Measurements from ENCODE around the gene RNF5.

RNF5 gene

DNA sequence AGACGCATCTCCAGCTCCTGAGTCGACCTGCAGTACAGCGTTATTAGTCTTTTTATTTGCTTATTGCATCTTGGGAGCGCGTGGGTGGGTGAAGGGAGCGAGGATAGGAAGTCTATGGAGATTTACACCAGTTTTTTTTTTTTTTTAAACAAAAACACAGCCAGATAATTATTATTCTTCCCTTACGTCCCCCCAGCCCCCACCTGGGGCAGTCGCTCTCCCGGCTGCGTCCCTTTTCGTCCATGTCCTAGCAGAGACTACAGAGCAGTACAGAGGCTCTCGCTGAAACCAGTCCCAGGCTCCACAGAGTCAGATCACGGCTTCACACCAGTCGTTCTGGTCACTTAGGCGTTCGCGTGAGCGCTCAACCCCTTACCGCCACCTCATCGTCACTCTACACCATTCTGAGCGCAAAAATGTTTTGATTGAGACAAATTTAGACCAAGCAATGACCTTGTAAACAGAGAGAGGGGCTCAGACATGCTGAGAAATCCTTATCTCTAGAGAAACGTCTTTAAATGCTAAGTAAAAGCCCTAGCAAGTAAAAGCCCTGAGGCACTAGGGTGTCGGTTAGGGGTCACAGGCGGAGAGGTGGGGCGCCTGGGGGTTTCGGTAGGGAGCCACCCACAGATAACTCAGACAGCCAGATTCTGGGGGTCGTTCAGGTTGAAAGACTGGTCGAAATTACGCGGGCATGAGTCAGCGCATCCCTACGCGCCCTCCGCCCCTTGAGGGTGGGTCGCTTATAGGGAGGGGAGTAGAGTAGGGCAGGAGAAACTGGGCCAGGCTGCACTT is 25.2 kb upstream of the RNF5 start:
- DNase-seq, result no peak

DNA sequence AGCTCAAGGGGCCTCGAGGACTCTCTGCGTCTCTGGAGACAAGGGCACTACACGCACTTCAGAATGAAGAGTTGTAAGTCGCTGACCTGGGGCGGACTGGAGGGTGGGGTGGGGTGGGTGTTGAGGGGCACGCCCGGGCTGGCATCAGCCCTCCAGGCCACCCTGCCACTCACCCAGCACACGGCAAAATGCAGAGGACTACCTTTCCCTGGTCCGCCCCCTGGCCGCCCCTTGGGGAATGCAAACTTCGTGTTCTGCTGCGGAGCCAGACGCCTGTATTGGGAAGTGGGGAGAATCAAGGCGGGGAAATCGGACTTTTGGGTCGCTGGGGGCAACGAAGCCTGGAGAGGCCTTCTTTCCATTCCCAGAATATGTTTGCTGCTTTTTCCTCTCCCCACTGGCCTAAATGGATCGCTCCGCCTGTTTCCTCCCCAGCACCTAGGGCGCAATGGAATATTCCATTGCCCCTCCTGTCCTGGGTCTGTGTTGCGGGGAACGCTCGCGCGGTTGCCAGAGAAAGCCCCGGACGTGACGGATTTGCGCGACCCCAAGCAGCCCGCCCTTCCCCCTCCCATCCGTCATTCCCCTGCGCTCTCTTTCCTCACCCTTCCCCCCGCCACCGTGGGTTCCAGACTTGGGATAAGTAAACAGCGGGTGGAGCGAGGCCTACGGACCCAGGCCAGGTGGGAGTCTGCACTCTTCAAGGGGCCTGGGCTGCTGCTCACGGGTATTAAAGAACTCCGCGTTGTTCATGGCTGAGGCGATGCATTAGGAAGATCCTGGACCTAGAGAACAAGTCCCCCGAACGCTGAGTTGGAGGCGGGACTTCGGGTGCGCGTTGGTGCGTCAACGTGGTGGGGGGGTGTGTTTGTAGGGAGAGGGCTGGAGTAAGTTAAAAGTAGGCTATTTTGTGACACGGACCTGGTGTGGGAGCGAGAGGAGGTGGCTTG is 24.4 kb upstream of the RNF5 start, which contains the start of gene PPT2:
Gene PPT2 (plus strand): TSS at position 578 of the 950 bp plus-strand sequence. CDS start 454 bp downstream, outside the sequence.
- peak; percentile 89 for DNase-seq

DNA sequence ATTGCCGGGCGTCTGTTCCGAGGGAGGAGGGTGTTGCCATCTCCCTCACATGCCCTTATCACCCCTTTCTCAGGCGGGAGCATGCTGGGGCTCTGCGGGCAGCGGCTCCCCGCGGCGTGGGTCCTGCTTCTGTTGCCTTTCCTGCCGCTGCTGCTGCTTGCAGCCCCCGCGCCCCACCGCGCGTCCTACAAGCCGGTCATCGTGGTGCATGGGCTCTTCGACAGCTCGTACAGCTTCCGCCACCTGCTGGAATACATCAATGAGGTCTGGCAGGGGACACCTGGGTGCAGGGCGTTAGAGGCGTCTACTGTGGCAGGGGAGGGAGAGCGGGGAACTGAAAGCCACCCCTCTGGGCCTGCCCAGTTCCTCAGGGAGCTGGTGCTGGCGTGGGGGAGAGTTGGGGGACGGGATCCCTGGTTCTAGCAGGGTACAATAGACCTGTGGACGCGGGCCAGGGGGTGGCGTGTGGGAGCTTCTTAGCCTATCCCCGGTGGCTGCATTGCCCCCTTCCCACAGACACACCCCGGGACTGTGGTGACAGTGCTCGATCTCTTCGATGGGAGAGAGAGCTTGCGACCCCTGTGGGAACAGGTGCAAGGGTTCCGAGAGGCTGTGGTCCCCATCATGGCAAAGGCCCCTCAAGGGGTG is 23.6 kb upstream of the RNF5 start:
- DNase-seq, result peak; percentile 74

DNA sequence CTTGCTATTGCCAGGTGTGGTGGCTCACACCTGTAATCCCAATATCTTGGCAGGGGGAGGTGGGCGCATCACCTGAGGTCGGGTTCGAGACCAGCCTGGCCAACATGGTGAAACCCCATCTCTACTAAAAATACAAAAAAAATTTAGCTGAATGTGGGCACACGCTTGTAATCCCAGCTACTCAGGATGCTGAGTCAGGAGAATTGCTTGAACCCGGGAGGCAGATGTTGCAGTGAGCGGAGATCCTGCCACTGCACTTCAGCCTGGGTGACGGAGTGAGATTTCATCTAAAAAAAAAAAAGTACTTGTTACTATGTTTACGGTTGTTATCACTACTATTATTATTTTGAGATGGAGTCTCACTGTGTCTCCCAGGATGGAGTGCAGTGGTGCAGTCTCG is 21.3 kb upstream of the RNF5 start:
- no peak for DNase-seq

DNA sequence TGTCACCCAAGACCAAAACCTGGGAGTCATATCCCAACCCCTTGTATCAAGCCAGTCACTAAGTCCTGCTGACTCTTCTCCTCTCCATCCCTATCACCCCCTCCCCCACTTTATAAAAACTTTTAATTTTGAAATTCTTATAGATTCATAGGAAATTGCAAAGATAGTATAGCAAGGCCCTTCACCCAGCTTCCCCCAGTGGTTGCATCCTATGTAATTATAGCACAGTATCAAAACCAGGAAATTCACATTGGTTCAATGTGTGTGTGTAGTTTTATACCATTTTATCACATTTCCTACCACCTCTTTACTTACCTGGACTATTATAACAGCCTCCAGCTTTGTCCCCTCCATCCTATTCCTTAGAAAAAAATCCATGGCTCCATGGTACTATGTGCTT is 20.2 kb upstream of the RNF5 start:
- DNase-seq, result no peak

DNA sequence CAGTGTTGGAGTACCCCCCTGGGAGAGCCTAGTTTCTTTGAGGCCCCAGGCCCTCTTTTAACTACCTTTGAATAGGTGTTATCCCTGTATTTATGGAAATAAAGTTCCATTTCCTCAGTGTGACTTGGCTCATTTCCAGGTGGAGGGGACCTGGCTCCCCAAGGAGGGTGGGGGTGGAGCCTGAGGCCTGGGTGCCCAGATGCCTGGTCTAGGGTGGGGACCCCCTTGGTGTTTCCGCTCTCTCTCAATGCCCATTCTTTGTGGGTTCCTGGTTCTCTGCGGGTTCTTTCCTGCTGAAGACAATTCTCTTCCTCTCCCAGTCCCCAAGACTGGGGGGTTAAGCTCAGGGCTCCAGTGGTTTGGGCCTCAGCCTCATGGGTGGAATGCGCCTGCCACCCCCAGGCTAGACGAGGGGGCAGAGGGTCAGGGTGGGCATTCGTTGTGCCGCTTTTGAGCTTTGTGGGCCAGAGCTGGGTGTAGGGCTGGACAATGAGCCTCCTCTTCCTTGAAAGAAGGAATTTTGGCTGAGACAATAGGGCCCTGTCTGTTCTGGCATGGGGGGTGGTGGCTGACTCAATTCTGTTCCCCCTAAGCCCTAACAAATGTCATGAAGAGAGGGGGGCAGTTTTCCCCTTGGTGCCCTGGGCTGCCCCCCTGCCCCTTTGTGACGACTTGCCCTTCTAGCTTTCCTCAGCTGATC is 14.5 kb upstream of the RNF5 start:
- DNase-seq, result no peak

DNA sequence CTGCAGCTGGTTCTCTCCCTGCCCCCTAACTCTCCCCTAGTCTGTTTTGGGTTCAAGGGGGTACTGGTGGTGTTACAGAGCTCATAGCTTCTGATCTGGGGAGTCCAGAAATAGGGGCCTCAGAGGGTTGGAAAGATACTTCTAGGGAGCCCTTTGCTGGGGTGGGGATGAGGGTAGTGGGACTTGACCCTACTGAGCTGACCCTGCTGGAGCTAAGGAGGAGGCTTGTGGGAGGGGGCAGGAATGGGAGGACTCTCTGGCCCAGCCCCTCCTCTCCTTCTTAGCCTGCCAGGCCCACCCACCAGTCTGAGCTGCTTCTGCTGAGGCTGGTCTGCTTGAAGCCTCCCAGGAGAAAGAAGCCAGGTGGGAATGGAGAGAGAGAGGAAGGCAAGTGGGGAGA is 13.9 kb upstream of the RNF5 start, which contains the start of gene EGFL8:
Gene EGFL8 (plus strand): TSS at position 301 of the 400 bp plus-strand sequence. CDS start 1,571 bp downstream, outside the sequence.
- DNase-seq, result no peak

DNA sequence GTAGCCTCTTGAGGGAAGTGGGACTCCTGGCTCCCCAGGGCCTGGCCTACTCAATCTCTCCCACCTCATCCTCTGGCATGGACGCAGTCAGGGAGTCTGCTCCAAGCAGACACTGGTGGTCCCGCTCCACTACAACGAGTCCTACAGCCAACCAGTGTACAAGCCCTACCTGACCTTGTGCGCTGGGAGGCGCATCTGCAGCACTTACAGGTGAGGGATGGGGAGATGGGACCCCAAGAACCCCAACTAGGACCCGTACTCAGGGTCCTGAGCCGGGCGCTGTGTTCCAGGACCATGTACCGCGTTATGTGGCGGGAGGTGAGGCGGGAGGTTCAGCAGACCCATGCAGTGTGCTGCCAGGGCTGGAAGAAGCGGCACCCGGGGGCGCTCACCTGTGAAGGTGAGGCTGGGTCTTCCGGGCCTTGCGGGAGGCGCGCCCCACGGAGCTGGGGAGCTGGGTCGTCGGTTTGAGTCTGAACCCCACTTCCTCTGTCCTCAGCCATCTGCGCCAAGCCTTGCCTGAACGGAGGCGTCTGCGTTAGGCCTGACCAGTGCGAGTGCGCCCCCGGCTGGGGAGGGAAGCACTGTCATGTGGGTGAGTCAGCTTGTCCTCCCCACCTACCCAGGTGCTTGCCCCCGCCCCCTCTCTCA is 11.7 kb upstream of the RNF5 start:
- DNase-seq, result no peak

DNA sequence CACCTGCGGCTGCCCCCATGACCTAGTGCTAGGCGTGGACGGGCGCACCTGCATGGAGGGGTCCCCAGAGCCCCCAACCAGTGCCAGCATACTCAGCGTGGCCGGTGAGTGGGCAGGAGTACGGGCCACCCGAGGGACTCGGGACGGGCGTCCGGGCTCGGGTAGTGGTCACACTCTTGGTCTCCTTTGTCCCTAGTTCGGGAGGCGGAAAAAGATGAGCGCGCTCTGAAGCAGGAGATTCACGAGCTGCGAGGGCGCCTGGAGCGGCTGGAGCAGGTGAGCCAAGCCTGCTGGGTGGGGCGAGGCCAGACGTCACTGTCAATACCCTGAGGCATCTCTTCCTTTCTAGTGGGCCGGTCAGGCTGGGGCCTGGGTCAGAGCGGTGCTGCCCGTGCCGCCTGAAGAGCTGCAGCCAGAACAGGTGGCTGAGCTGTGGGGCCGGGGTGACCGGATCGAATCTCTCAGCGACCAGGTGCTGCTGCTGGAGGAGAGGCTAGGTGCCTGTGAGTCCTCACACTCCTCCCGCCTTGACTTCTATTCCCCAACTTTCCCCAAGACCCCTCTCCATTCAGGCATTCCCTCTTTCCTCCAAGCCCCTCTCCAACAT is 10.9 kb upstream of the RNF5 start:
- DNase-seq, result no peak

DNA sequence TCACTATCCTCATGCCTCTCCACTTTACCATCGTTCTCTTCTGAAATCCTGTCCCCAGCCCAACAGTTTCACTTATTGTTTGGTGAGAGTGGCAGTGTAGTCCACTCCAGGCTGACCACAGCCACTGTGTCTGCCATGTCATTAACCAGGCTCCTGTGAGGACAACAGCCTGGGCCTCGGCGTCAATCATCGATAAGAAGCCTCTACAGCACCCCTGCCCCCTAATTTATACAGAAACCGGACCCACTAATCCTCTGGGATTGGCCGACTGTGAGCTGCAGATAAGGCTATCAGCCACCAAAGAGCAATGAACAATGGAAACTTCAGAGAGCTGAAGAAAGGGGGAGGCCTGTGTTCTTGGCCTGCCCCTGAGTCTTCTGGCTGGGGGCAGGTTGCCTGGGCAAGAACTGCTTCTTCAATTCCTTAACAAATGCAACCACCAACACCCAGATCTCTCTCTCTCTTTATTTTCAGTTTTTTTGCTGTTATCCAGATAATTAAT is 10.4 kb upstream of the RNF5 start:
- no peak for DNase-seq

DNA sequence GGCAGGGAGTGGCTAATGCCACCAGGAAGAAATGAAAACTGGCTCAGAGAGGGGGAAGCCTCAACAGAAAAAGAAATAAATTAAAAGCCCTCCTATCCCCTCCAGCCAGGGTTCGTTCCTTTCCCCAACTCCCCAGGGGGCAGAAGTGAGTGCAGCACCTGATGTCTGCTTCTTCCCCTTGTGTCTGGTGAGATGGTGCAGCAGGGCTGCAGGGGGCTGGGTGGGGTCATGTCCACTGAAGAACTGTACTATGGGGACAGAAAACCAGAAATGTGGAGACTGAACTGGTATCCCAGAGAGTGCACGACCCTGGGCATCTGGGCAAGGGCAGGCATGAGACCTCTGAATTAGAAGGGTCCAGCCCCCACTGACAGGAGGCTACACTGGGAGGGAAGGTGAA is 9.9 kb upstream of the RNF5 start:
- no peak for DNase-seq

DNA sequence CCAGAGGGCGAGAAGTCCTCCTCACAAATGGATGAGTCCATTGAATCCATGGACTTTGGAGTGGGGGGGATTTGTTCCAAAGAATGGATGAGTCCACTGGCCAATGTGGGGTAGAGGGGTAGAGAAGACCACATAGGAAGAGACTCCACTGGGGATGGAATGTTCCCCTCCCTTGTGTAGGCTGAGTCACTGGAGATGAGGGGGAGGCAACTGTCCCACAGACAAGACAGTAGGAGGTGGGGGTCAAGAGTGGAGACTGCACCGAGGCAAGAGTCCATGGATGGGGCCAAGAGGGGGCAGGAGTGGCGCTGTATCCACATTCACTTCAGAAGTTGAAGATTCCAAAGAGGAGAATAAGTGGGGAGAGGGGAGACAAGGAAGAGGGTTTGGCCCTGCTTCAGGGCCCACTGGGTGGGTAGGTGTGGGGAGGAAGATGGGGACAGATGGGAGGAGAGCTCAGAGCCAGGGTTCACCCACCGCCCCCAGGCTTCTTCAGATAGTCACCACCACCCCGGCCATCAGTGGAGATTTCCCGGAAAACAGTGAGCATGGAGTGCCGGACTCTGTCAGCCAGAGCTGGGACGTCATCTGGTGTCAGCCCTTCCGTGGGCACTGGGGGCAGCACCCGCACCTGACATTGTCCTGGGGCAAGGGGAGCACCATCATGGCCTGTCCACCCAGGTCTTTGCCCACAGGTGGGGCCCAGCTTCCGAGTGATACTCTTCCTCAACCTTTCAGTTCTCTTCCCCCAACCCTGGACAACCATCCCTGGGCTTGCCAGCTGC is 9.2 kb upstream of the RNF5 start:
- no peak for DNase-seq

DNA sequence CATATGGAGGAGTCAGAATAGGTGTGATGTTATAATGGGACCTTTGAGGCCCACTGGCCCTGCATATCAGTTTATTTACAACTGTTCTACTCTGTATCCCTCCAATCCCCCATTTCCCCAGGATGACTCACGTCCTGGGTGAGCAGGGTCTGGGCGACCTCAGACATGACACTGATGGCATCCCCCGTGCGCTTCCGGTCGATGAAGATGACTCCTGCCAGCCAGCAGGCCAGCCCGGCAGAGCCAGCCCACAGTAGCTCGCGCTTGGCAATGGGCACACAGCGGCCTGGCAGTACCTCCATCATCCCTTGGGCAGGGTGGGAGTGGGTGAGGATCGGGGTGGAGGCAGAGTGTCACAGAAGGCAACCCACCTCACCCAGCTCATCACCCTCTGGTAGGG is 7.9 kb upstream of the RNF5 start:
- DNase-seq, result no peak

DNA sequence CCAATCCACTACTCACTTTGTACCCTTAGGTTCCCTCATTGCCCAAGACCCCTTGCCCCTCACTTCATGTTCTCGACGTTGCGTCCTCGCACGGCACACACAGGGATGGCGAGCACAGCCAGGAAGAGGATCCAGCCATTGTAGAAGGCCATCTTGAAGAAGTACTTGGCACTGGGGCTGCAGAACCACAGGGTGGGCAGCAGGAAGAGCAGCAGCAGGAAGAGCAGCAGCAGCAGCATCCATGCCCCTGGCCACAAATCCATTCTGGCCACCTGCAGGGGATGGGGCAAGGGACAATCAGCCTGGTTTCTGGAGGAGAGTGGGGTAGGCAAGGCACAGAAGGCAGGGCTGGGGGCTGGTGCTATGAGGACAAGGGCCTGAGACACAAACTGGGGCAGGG is 7.0 kb upstream of the RNF5 start:
- no peak for DNase-seq

DNA sequence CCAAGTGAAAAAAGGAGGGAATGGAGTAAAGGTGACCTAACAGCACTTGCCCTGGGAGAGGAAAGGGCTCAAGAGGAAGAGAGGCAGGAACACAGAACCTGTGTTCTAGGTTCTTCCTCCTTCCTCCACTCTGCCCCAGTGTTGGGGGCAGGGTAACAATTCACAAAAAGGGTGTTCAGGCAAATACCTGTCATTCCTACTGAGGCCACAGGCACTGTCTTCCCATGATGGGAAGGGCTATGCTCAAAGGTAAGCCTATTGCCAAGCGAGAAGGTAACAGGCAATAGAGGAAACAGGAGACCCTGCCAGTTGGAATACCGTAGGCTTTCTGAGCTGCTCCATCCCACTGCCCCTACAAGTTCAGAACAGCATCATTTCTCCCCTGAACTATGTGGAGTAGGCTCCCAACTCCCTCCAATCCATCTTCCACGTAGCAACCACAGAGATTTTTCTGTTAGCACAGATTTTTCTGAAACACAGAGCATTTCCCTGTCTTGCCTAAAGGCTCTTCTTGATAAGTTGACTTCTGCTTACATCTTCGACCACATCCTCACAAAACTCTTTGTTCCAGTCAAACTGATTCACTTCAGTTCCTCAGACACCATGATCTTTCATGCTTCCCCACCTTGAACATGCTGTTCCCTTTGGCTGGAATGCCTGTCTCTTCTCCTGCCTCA is 5.0 kb upstream of the RNF5 start:
- no peak for DNase-seq

DNA sequence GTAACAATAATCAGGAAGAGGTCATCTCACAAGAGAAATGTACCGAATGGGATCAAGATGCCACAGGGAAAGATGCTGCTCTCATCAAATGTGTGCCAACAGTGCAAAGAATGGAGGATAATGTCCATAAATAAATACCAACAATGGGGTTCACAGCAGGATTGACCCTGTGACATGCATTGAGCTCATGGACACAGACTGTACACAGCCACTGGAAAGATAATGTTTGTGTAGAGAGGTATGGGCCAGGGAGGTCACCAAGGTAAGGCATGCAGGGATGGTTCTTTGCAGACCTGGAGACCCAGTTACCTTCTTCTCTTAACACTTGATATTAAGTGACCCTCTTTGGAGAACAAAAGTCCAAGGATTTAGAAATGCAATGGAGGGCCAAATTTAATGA is 3.8 kb upstream of the RNF5 start:
- no peak for DNase-seq

DNA sequence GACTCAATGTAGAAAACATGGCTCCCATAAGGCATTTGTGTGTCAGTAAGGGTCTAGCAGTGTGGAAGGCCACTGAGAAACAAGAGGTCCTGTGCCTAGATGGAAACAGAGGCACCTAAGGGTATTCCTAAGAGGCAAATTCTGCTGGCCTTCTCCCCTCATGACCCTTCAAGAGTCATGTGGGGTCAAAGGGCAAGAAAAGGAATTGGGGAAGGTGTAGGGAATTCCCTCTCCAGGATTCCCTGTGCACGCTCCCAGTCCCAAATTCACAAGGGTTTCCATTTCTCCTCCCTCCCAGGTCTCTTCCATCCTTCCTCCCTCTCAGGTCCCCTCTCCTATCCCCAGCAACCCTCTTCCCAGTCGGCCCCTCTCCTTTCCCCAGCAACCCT is 2.9 kb upstream of the RNF5 start:
- no peak for DNase-seq

DNA sequence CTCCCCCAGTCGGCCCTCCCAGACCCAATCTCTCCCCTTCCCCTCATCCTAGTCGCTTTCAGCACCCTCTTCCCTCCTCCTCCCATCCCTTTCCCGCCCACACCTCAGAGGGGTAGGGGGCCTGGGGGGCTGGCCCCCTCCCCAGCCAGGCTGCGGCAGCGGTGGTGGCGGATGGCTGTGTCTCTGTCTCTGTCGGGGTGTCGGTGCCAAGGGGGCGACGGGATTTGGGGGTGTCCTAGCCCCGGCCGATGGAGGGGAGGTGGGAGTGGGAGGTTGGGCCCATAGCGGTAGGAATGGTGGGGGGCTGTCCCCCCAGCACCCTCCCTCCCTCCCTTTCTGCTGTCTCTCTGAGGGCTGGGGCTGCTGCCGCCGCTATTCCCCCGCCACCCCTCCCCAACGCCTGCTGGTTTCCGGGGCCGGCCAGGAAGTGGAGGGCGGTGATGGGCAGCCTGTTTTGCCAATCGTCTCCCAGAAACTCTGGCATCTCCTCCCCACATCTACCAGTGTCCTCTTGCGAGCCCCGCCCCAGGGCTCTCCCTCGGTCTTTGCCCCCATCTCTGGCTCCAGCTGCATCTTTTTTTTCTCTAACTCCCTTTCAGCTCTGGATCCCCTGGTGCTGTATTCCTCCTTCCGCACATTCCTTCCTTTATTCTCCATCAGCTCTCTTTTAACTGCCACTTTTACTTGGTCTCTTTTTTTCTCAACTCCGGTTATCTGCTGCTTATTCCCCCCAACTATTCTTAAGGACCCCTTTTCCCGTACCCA is 2.3 kb upstream of the RNF5 start, which contains the start of gene AGPAT1:
Gene AGPAT1 (minus strand): TSS at position 374 of the 765 bp plus-strand sequence. CDS start 4,588 bp downstream, outside the sequence.
- peak; percentile 98 for DNase-seq

Data from stimulated activated CD4-positive, alpha-beta T cell treated with anti-CD3 and anti-CD28 coated beads, Interleukin-15, amount 100 ng/mL, for 24 hours (primary cell).